GM21381 (cell line): ENCODE data around the gene MAT2B.

ENCODE experiments used
- ATAC-seq: cut with Tn5 transposase; IDR thresholded peaks from one replicate; pipeline ENCODE4 v1.9.1; 2021; ENCODE audit warnings: mild to moderate bottlenecking, moderate library complexity; ENCODE audit not compliant: unreplicated experiment

Gene MAT2B

DNA sequence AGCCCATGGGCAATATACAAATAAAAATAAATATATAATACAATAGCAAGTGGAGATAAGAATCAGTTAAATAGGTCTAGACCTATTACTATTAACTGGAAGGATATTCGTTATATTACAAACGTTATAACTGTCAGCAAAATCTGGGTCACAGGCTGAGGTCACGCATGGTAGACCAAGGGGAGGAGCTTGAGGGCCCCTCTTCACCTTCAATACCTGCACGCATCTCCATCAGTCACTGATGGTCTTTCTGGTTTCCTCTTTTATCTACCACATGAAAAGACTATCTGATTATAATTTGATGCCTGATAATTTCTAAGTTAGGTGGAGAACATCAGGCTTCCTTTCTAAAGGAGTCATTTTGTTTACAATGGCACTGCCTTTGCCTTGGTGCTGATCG lies 43.2 kb downstream of the MAT2B start:
- no peak for ATAC-seq

DNA sequence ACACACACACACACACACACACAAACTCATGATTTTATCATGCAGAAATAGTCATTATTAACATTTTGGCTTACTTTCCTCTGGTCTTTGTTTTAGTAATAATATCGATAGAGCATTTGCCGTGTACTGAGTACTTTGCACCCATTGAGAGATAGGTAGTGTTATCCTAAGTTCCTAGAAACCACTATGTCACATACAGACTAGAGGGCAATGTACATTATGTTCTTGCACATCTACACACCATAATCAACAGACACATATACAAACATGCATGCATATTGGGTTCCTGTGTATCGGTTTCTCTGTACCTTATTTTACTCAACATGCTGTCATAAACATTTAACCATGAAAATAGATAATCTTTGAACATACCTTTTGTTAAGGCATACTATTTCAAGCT lies 45.7 kb downstream of the MAT2B start:
- no peak for ATAC-seq

DNA sequence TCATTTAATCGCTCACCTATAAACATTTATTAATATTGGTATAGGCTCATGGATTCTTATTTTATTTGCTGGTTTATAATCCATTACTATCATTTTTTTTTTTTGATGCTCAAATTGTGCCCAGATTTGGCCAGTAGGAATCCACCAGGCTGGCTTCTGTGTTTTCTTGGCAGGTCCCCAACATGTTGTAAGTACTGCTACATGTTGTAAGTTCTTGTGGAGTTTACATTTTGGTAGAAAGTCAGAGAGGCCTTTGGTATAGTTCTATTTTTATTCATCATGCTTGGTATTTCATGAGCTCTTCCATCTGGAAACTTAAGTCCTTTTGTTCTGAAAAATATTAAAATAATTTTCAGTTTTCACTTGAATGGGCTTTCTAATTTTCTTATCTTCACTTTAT lies 47.1 kb downstream of the MAT2B start:
- no peak for ATAC-seq

DNA sequence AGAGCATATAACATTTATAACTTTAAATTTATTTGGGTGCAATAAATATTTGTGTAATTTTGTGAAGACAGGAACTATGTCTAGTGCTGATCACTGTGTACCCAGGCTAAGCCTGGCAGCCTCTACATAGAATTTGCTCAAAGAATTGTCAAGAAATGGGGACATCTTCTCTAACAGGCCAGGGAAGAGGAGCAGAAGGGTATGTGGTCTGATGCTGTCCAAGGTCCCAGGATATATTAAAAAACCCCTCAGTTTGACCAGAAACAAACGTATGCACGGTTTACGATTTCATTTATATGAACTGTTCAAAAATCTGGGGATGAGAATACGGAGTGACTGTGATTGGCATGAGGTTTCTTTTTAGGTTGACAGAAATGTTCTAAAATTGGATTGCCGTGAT lies 55.9 kb downstream of the MAT2B start:
- ATAC-seq = no peak

DNA sequence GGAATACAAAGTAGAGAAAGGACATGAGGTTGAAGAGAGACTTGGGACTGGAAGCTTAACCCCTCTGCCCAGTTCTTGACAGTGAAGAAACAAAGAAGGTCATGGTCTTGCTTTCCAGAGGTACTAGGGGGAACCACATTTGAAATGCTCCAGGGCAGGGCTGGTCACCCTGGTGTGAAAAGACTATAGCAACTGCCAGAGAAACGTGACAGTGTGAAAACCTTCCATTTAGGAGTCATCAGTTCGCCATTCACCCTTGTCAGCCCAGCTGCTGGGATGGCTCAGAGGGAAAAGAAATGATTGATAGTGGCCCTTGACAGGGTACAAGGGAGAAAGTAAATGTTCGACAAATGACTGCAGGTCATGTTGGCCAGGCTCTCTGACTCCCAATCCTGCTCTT lies 56.7 kb downstream of the MAT2B start:
- no peak for ATAC-seq

DNA sequence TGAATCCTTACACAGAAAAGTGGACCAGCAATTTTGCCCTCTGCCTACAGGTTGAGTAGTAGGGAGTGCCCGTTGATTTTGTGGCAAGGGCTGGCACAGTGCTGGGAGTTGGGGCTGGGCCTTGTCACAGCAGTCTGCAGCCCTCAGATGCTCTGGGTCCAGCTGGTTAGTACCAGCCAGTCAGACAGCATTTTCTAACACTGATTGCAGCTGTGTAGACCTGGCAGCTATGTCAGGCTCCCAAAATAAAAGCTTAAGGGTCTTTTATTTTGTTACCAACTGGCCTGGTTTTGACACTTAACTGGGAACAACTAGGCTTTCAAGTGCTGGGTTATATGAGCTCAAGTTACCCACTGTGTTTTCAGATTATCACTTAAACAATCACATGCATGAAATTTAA lies 57.7 kb downstream of the MAT2B start:
- no peak for ATAC-seq

DNA sequence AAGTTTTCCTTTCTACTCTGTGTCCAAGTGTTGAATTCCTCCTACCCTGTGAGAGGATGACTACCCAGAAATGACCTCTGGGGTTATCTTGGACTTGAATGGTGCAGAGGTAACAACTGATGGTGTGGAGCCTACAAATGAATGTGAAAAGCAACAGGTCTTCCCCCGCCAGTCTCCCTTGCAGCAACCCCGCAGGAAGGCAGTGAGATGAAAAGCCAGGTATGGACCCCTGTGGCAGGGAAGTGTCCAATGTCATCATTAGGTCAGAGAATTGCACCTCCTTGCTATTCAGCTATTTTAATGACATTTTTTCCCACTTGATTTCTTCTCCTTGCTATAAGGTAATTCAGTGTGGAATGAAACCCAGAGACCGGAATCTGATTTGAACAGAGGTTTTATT lies 58.5 kb downstream of the MAT2B start:
- no peak for ATAC-seq

DNA sequence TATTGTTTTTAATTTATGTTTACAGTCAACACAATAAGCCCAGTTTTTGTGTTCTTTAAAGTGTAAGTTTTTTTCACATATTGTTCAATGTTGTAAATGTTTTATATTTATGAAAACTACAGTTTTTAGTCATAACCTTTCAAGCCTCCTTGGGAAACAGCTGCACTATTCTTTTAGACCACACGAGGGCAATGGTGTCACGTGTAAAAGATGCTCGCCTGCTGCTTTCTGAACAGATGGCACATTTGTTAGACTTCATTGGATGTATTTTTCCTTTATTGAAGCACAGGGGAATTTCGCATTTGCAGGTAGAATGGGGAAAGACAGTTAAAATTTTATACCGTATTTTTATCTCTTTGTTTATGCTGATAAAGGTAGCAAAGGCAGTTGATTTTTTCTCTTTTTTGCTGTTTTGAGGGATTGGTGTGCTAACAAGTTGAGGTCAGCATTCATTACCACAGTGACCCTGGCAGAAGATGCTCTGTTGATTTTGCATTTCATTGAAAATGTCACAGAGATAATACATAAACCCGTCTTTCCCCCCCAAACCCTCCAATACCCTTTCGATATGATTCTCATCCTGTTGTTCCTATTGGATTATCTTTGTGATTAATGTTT lies 59.0 kb downstream of the MAT2B start:
- ATAC-seq = peak; percentile 45

DNA sequence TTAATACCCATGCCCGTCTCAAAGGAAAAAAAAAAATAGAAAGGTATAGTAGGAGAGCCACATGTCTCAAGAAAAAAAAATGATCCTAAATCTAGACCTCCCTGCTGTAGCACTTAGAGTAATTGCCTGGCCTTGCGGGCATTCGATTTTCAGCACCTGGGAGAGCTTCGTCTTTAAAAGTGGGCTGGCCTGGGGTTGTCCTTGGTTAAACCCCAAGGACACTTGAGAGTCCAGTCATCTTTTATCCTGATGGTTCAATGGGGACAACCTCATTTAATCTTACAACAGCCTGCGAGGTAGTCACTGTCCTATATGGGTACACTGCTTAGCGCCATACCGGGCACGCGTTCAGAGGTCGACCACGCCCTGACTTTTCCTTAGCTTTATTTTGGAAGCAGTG lies 60.1 kb downstream of the MAT2B start:
- ATAC-seq = peak; percentile 0

DNA sequence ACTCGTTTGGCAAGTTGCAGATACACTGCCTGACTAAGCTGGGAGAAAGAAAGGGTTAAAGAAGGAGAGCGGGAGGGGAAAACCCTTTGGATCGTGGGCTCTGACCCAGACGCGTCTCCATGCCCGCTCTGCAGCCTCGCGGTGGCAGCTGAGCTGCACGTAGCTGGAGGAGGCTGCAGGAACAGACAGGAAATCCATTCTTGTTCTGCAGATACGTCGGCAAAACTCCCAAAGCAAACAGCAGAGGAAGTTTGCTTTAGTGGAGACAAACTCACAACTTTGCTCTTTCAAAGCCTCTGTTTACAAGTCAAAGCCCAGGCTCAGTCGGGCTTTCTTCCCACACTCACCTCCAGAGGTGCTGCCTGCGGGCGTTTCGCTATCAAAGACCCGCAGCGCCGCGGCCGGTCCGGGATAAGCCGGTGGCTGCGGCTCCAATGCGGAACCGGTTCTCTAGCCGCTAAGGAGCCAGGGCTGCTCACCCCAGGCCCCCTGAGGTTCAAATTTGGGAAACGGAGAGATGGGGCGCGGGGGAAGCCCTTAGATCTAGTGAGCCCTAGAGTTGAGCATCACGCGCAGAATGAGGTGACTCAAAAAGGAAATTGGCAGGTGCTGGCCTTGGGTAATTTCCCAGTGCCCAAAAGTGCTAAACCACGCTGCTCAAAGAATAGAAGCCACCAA lies 60.7 kb downstream of the MAT2B start:
- ATAC-seq = peak; percentile 64

DNA sequence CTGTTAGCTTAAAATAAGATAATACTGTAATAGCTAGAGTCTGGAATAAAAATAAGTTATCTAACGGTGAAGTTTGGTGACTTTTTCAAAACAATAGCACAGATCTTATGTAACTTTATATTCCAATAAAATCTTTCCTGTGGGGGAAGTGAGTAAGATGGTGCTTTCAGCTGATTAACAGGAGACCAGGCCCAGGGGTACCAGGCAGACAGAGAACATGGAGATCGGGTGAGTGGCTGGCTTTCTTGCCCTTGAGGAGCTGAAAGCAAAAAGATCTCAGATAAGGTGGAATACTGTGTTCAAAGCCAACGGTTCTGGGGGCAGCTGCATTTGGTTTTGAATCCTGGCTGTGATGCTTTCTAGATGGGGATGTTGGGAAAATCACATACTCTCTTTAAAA lies 61.3 kb downstream of the MAT2B start:
- ATAC-seq = no peak

DNA sequence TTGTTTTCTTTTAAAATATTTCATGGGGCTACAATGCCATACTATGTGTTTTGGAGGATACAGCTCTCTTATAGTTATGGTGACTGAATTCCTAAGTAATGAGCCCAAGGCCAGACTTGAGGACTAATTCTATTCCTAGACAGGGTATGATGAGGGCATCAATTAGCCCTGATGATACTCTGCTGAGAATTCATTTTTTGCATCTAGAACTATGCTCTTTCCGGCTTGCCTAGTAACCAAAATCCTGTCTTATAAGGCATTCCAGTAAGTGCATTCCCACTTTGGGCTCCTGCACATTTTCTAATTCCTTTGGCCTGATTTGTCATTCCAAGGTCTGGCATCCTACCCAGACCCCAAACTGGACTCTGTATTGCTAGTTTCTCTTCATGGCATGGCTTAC lies 62.4 kb downstream of the MAT2B start:
- ATAC-seq = no peak
